K562 (cell line): ENCODE data around the gene PDLIM7. TPM values are rescaled to one million over a fixed set of nuclear protein-coding genes. Genes with fewer than 3 reads are reported as not detected.

Experiments
- ATAC-seq: fragments of 200-7000 bp; cut with Tn5 transposase; 3 replicates; pipeline ENCODE4 v1.9.1; 2020; ENCODE audit warnings: moderate library complexity
- BruUV-seq: library from RNA; stranded (reverse); fragments of 400-500 nt; replicated peaks from 2 replicates; lab custom pipeline; 2021; lab: Mats Ljungman, UMichigan
- CTCF ChIA-PET: fragments of 300-600 bp; formaldehyde crosslinking; extraction: SDS; loops from one replicate; lab custom pipeline; 2021; ENCODE audit warnings: low intra/inter-chr PET ratio; lab: Yijun Ruan, JAX
- POLR2A ChIA-PET: fragments of 300-600, 350-650 bp; sonication (Branson Sonifier 250); formaldehyde crosslinking; extraction: SDS; loops from one replicate; lab custom pipeline; 2021; ENCODE audit warnings: antibody characterized with exemption, inconsistent platforms; lab: Yijun Ruan, JAX
- DNase-seq, 4 experiments: peaks; one replicate each; pipeline versions ENCODE4 v3.0.0 to v3.0.0-alpha.2; 2011 to 2018; ENCODE audit warnings: low spot score in 3 of 4, mixed read lengths in 3 of 4; ENCODE audit errors: extremely low read depth in 1 of 4
- FAIRE-seq: peaks from 2 replicates; lab custom pipeline; 2011; peaks lifted over from hg19 to GRCh38; lab: Jason Lieb, UNC
- H2AFZ ChIP-seq: 2 replicates; pipeline ENCODE4 v1.6.0; 2011; ENCODE audit warnings: low read depth, low read length, control low read depth, inconsistent platforms
- H3K27ac ChIP-seq: fragments of 200-600 bp; 3 replicates; pipeline ENCODE4 v1.8.0; 2011; ENCODE audit warnings: low read depth, mild to moderate bottlenecking, control low read depth, inconsistent platforms, low read length, moderate library complexity, mixed read lengths; ENCODE audit errors: extremely low read depth
- H3K27me3 ChIP-seq, 2 experiments: fragments of 300-600 bp in 1 of 2; 2 replicates in 1 of 2; 3 replicates in 1 of 2; pipeline versions ENCODE4 v1.6.0 to v1.8.0; 2011; ENCODE audit warnings: inconsistent platforms in 2 of 2, low read length in 2 of 2, mild to moderate bottlenecking in 1 of 2, mixed read lengths in 1 of 2, moderate library complexity in 1 of 2; ENCODE audit not compliant: control insufficient read depth in 2 of 2, insufficient read depth in 2 of 2
- H3K36me3 ChIP-seq: fragments of 300-600 bp; 3 replicates; pipeline ENCODE4 v1.8.0; 2011; ENCODE audit warnings: mild to moderate bottlenecking, low read length, inconsistent platforms; ENCODE audit not compliant: control insufficient read depth, insufficient read depth
- H3K4me1 ChIP-seq, 2 experiments: fragments of 200-600 bp in 1 of 2; replicated peaks in 1 of 2; 2 replicates in 1 of 2; 3 replicates in 1 of 2; pipeline versions ENCODE4 v1.5.1 to v1.8.0; 2011; ENCODE audit warnings: inconsistent platforms in 2 of 2, low read length in 2 of 2, mild to moderate bottlenecking in 1 of 2, mixed read lengths in 1 of 2, moderate library complexity in 1 of 2; ENCODE audit not compliant: control insufficient read depth in 2 of 2, insufficient read depth in 2 of 2
- H3K4me2 ChIP-seq: 2 replicates; pipeline ENCODE4 v1.6.1; 2011; ENCODE audit warnings: low read length, control low read depth, inconsistent platforms, mixed read lengths; ENCODE audit not compliant: insufficient read depth
- H3K4me3 ChIP-seq: fragments of 200-600 bp; sonication (generic), shearing (Covaris generic); 2 replicates; pipeline ENCODE4 v1.5.1; 2016; ENCODE audit warnings: control low read depth, inconsistent platforms
- H3K79me2 ChIP-seq: fragments of 200-600 bp; 3 replicates; pipeline ENCODE4 v1.8.0; 2011; ENCODE audit warnings: low read length, inconsistent platforms; ENCODE audit not compliant: control insufficient read depth, insufficient read depth
- H3K9ac ChIP-seq, 2 experiments: 2 replicates each; pipeline versions ENCODE4 v1.6.0 to v1.6.1; 2011; ENCODE audit warnings: low read depth in 2 of 2, low read length in 2 of 2, control low read depth in 1 of 2, inconsistent platforms in 1 of 2, mild to moderate bottlenecking in 1 of 2, mixed read lengths in 1 of 2; ENCODE audit not compliant: insufficient read depth in 1 of 2
- H3K9me1 ChIP-seq: one replicate; pipeline ENCODE4 v1.6.0; 2011; ENCODE audit warnings: inconsistent platforms, mild to moderate bottlenecking, low read length, moderate library complexity; ENCODE audit not compliant: control insufficient read depth, insufficient read depth
- H3K9me3 ChIP-seq: replicated peaks from 2 replicates; pipeline ENCODE4 v1.5.1; 2011; ENCODE audit warnings: low read depth, low read length, inconsistent platforms; ENCODE audit not compliant: control insufficient read depth, insufficient read depth
- H4K20me1 ChIP-seq: replicated peaks from 2 replicates; pipeline ENCODE4 v1.6.1; 2011; ENCODE audit warnings: low read length, inconsistent platforms, mixed read lengths; ENCODE audit not compliant: control insufficient read depth, insufficient read depth
- CREB5 ChIP-seq: fragments of 250-450 bp; sonication (Bioruptor Pico); IDR thresholded peaks from 2 replicates; pipeline ENCODE4 v1.5.0; 2020; ENCODE audit warnings: mild to moderate bottlenecking
- POLR2A ChIP-seq: fragments of 450-650 bp; conservative IDR thresholded peaks from 2 replicates; pipeline ENCODE4 v1.6.1; 2016
- SMAD2 ChIP-seq: fragments of 150-350 bp; IDR thresholded peaks from 2 replicates; pipeline ENCODE4 v1.6.1; 2014; ENCODE audit warnings: low read depth, mild to moderate bottlenecking, low read length
- ZNF24 ChIP-seq: fragments of 450-650 bp; IDR thresholded peaks from 2 replicates; pipeline ENCODE4 v1.6.1; 2016
- ZNF282 ChIP-seq: sonication (generic); formaldehyde crosslinking; IDR thresholded peaks from 2 replicates; pipeline ENCODE4 v1.8.1; 2023; ENCODE audit warnings: missing genetic modification reagents
- ZNF324 ChIP-seq: fragments of 250-450 bp; sonication (Bioruptor Pico); IDR thresholded peaks from 2 replicates; pipeline ENCODE4 v1.4.0; 2020; ENCODE audit warnings: mild to moderate bottlenecking
- ZNF77 ChIP-seq: fragments of 250-450 bp; sonication (Bioruptor Pico); IDR thresholded peaks from 2 replicates; pipeline ENCODE4 v1.5.0; 2020
- WGBS: fragments of 100-300 bp; shearing (Covaris generic); methylation state at CpG from one replicate; pipeline ENCODE4 v1.1.6; 2016; ENCODE audit warnings: low coverage, mixed read lengths; ENCODE audit not compliant: insufficient coverage; ENCODE audit errors: missing lambda C conversion rate; 5-methylcytosine and 5-hydroxymethylcytosine counted together
- in situ Hi-C: fragments of 300-500 bp; cut with MboI; formaldehyde crosslinking; loops from 4 replicates; pipeline ENCODE4 v1.15.0; 2018; ENCODE audit warnings: inconsistent platforms, mixed read lengths
- intact Hi-C: fragments of 100-400 bp; cut with micrococcal nuclease; formaldehyde crosslinking; loops from 2 replicates; pipeline ENCODE4 v1.14.2; 2022
- polyA plus RNA-seq, 8 experiments: library from polyadenylated mRNA; depleted of rRNA in 4 of 8; stranded (reverse) in 5 of 8; unstranded in 3 of 8; fragments of >200 nt; fragmentation: Nextera tagmentation in 2 of 8; fragmentation: Illumina TruSeq in 1 of 8; extraction: Ambion mirVana in 2 of 8; extraction: Trizol in 1 of 8; gene quantifications; 2 replicates each; pipeline versions ENCODE4 v1.2.1 to v1.2.3, GENCODE V29; 2011 to 2014; ENCODE audit warnings: inconsistent platforms in 1 of 8, missing spikeins in 1 of 8
- total RNA-seq, 7 experiments: library from RNA; depleted of rRNA in 6 of 7; stranded (reverse); fragments of >200 nt in 6 of 7; fragmentation: Illumina TruSeq in 2 of 7; extraction: Trizol in 2 of 7; gene quantifications; 2 replicates each; pipeline versions ENCODE4 v1.2.1 to v1.2.3, GENCODE V29; 2011 to 2021; ENCODE audit warnings: low replicate concordance in 1 of 7

The PDLIM7 gene
- total and polyA plus RNA-seq, 9 of the 15 experiments (the other 6 are each of a cell fraction or from before 2014, with no cell fraction given), result 2.1 to 124 (median 32.6) TPM

DNA sequence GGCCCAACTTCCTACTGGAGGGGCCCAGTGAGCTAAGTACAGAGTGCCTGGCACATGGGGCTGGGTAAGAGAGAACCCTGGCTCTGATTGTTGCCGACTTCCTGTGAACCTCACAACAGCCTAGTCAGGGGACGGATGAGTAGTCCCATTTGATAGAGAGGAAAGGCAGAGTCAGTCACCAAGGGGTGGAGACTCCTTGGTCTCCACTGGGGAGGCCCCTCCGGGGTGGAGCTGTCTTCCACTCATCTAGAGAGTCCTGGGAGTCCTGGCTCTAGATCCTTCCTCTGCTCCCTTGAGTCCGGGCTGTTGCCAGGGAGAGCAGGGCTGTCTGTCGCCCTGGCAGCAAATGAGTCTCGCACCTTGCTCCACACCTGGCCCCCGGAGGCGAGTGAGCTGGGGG is 63.0 kb downstream of the PDLIM7 start:
- Histone ChIP-seq H3K4me3 (no peak overlapping the region), H3K27ac (no peak overlapping the region), H4K20me1 (peaks cover 5% of the 10 kb centered on the region; the same call in 1 of the 2 replicates), H3K36me3 (peaks cover 96% of the 10 kb centered on the region; the same call in 2 of the 3 replicates), H3K27me3 (no peaks in the 10 kb centered on the region), H3K9ac (0 out of 4 replicates have a peak overlapping the region, but pooled peaks of 1 of the 2 experiments have one; percentile 14), H2AFZ (no peak overlapping the region), H3K9me3 (no peaks in the 10 kb centered on the region), H3K79me2 (peaks cover 21% of the 10 kb centered on the region), H3K4me2 (no peak overlapping the region), H3K4me1 (peaks cover 3 to 41% of the 10 kb centered on the region in 2 experiments), H3K9me1 (no peaks in the 10 kb centered on the region)
- no peak for TF ChIP-seq ZNF24
- TF ChIP-seq ZNF324 (CRISPR knock-in tag), result no peak
- TF ChIP-seq SMAD2, result no peak
- no peak for TF ChIP-seq CREB5
- TF ChIP-seq ZNF77, result no peak
- 0 out of 2 replicates have a peak, but pooled peaks have one; percentile 32 for TF ChIP-seq POLR2A
- no peak for TF ChIP-seq ZNF282
- CTCF ChIA-PET, result no interaction called here
- in situ Hi-C loops, result no loop called here
- DNase-seq (no peak), ATAC-seq (no peak), FAIRE-seq (no peak)
- WGBS, result 93% methylated on average over 7 of the region's 8 CpGs
- no TSS peak for BruUV-seq
- intact Hi-C loops, result no loop called here
- POLR2A ChIA-PET, result interaction anchor here (0.6 to 10.8 kb wide), 4 partner anchors 10 to 102 kb away, joined by 3 to 210 read pairs (median 4); partner anchors contain the start of gene PRR7
